ENCODE data around the gene USP44. TPM values are rescaled to one million over a fixed set of nuclear protein-coding genes. Genes with fewer than 3 reads are reported as not detected.

Gene USP44
- total and polyA plus RNA-seq, 2 donors (not counting 3 experiments of a cell fraction or from before 2014, with no cell fraction given), result 0.91 to 3.1 TPM

DNA sequence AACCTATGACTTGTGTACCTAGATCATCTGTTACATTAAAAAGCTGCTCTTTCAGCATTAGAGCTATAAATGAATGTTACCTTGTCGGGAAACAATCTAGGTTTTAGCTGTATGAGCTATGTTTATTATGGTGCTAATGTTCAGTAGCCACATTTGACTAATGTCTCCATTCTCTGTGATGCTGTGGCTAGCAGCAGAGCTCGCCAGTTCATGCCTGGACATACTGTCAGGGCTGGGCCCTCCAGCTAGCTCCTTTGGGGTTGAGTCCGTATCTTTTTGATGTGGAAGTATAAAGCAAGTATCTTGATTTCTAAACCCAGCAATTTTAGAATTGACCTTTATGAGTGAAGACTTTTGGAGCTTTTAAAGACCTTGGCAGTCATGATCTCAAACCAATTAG lies 36.1 kb downstream of the USP44 start:
- Histone ChIP-seq H3K9me3 (replicated peaks; ENCODE audit: control insufficient read depth, insufficient read depth, low read length) (no peaks in the 10 kb centered on the region), H3K9me1 (replicated peaks; ENCODE audit: control insufficient read depth, extremely low read depth, insufficient read depth, low read length) (no peaks in the 10 kb centered on the region), H3K4me1 (ENCODE audit: control insufficient read depth, extremely low read depth, insufficient read depth, low read length) (no peaks in the 10 kb centered on the region), H3K9ac (replicated peaks; ENCODE audit: extremely low read depth, insufficient read depth, low read length) (no peak overlapping the region), H3K36me3 (ENCODE audit: control insufficient read depth in 2 of 2, extremely low read depth in 1 of 2, insufficient read depth in 2 of 2, low read length in 2 of 2) (peaks cover 5 to 26% of the 10 kb centered on the region in 2 experiments), H3K27me3 (ENCODE audit: control insufficient read depth in 2 of 2, insufficient read depth in 2 of 2, low read length in 2 of 2) (no peaks in the 10 kb centered on the region), H4K20me1 (replicated peaks; ENCODE audit: control insufficient read depth, extremely low read depth, insufficient read depth, low read length) (no peaks in the 10 kb centered on the region), H3K27ac (ENCODE audit: insufficient read depth, low read depth, low read length) (no peak overlapping the region), H2AFZ (ENCODE audit: low read depth, low read length) (no peak overlapping the region), H3K79me2 (ENCODE audit: control insufficient read depth, insufficient read depth, low read length) (no peaks in the 10 kb centered on the region), H3K4me3 (replicated peaks in 1 of 3; ENCODE audit: insufficient read depth in 1 of 3, low read depth in 1 of 3, low read length in 3 of 3) (no peak overlapping the region), H3K4me2 (ENCODE audit: insufficient read depth, low read length) (no peak overlapping the region)
- POLR2A ChIA-PET, result no interaction called here
- DNase-seq (ENCODE audit: low read depth, low spot score) (no peak), FAIRE-seq (no peak)
- dilution Hi-C loops (cut with MboI; ENCODE audit: extremely low pct_ligation_motif_present, low sequenced_read_pairs) (no loop called here), intact Hi-C loops (cut with micrococcal nuclease) (no loop called here)
- CTCF ChIA-PET, result interaction anchor here (0.6 to 3.2 kb wide), 3 partner anchors 19 to 328 kb away, joined by 3 to 19 read pairs (median 3); no protein-coding TSS in a partner anchor
- TF ChIP-seq POLR2AphosphoS5 (IDR thresholded peaks at IDR 0.05; ENCODE audit: insufficient read depth, low read depth, low read length) (no peak), EZH2 (IDR thresholded peaks at IDR 0.05; ENCODE audit: borderline replicate concordance, low read depth, low read length, severe bottlenecking) (no peak), JUN (IDR thresholded peaks at IDR 0.05; ENCODE audit: borderline replicate concordance, insufficient read depth, insufficient read length, low read depth) (no peak), FOS (IDR thresholded peaks at IDR 0.05; ENCODE audit: borderline replicate concordance, insufficient read depth, low read length) (no peak), GATA2 (IDR thresholded peaks at IDR 0.05; ENCODE audit: insufficient read depth, insufficient read length, low read depth, low read length) (no peak), MYC (IDR thresholded peaks at IDR 0.05; ENCODE audit: low read depth, low read length) (no peak), POLR2A (IDR thresholded peaks at IDR 0.05; ENCODE audit: low read depth, low read length) (no peak)
- TF ChIP-seq, protein P1, sequence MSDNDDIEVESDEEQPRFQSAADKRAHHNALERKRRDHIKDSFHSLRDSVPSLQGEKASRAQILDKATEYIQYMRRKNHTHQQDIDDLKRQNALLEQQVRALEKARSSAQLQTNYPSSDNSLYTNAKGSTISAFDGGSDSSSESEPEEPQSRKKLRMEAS (IDR thresholded peaks at IDR 0.05; ENCODE audit: insufficient read depth, insufficient read length), result no peak
- TF ChIP-seq, protein P2, sequence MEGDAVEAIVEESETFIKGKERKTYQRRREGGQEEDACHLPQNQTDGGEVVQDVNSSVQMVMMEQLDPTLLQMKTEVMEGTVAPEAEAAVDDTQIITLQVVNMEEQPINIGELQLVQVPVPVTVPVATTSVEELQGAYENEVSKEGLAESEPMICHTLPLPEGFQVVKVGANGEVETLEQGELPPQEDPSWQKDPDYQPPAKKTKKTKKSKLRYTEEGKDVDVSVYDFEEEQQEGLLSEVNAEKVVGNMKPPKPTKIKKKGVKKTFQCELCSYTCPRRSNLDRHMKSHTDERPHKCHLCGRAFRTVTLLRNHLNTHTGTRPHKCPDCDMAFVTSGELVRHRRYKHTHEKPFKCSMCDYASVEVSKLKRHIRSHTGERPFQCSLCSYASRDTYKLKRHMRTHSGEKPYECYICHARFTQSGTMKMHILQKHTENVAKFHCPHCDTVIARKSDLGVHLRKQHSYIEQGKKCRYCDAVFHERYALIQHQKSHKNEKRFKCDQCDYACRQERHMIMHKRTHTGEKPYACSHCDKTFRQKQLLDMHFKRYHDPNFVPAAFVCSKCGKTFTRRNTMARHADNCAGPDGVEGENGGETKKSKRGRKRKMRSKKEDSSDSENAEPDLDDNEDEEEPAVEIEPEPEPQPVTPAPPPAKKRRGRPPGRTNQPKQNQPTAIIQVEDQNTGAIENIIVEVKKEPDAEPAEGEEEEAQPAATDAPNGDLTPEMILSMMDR (IDR thresholded peaks at IDR 0.05; ENCODE audit: extremely low read depth in 1 of 2, insufficient read depth in 1 of 2, low read depth in 1 of 2, low read length in 2 of 2), result no peak
- BruUV-seq (replicated peaks), result no TSS peak

All from endothelial cell of umbilical vein (primary cell).